GM23338 (cell line): ENCODE results near the gene RPS8. TPM values are rescaled to one million over a fixed set of nuclear protein-coding genes. Genes with fewer than 3 reads are reported as not detected.

Experiments used
- ATAC-seq: fragments of 200-7000 bp; cut with Tn5 transposase; 3 replicates; pipeline ENCODE4 v1.9.1; 2020
- DNase-seq: peaks from one replicate; pipeline ENCODE4 v3.0.0-alpha.2; 2015; ENCODE audit warnings: low spot score
- H2AFZ ChIP-seq: fragments of 200-600 bp; sonication (generic); 2 replicates; pipeline ENCODE4 v1.8.0; 2016; ENCODE audit warnings: antibody characterized with exemption, mild to moderate bottlenecking, moderate library complexity
- H3F3A ChIP-seq: fragments of 200-600 bp; sonication (generic); replicated peaks from 2 replicates; pipeline ENCODE4 v1.8.0; 2017; ENCODE audit warnings: antibody characterized with exemption, mixed run types, low read depth
- H3K27ac ChIP-seq: fragments of 200-600 bp; sonication (generic); 2 replicates; pipeline ENCODE4 v1.6.1; 2016; ENCODE audit warnings: low read depth
- H3K27me3 ChIP-seq: fragments of 200-600 bp; sonication (generic); 2 replicates; pipeline ENCODE4 v1.8.0; 2016; ENCODE audit warnings: mild to moderate bottlenecking, mixed run types, moderate library complexity; ENCODE audit not compliant: insufficient read depth
- H3K36me3 ChIP-seq: fragments of 200-600 bp; sonication (generic); 2 replicates; pipeline ENCODE4 v1.8.0; 2016; ENCODE audit warnings: mild to moderate bottlenecking; ENCODE audit not compliant: insufficient read depth
- H3K4me1 ChIP-seq: fragments of 200-600 bp; sonication (generic); 2 replicates; pipeline ENCODE4 v1.8.0; 2016; ENCODE audit warnings: mild to moderate bottlenecking, moderate library complexity; ENCODE audit not compliant: insufficient read depth
- H3K4me2 ChIP-seq: fragments of 200-600 bp; sonication (generic); 2 replicates; pipeline ENCODE4 v1.7.1; 2017; ENCODE audit warnings: mixed run types
- H3K4me3 ChIP-seq: fragments of 200-600 bp; sonication (generic); 2 replicates; pipeline ENCODE4 v1.6.1; 2016; ENCODE audit warnings: mixed run types
- H3K79me2 ChIP-seq: fragments of 200-600 bp; sonication (generic); replicated peaks from 2 replicates; pipeline ENCODE4 v1.8.0; 2017; ENCODE audit warnings: mild to moderate bottlenecking; ENCODE audit not compliant: insufficient read depth
- H3K9me2 ChIP-seq: fragments of 200-600 bp; sonication (generic); 2 replicates; pipeline ENCODE4 v1.8.0; 2017; ENCODE audit not compliant: insufficient read depth
- H4K20me1 ChIP-seq: fragments of 200-600 bp; sonication (generic); replicated peaks from 2 replicates; pipeline ENCODE4 v1.8.0; 2017; ENCODE audit warnings: mild to moderate bottlenecking; ENCODE audit not compliant: insufficient read depth
- H3K27ac Mint-ChIP-seq: 2 replicates; pipeline ENCODE4 v1.8.0; 2020; ENCODE audit warnings: inconsistent platforms, mild to moderate bottlenecking, moderate library complexity, mixed read lengths
- H3K27me3 Mint-ChIP-seq: 3 replicates; pipeline ENCODE4 v1.8.0; 2022; ENCODE audit warnings: low read depth, mild to moderate bottlenecking, moderate library complexity, mixed read lengths, inconsistent platforms; ENCODE audit not compliant: insufficient read depth, poor library complexity
- H3K36me3 Mint-ChIP-seq: 3 replicates; pipeline ENCODE4 v1.8.0; 2021; ENCODE audit warnings: low read depth, mild to moderate bottlenecking, inconsistent platforms, moderate library complexity, mixed read lengths
- H3K4me1 Mint-ChIP-seq: 3 replicates; pipeline ENCODE4 v1.8.0; 2020; ENCODE audit warnings: mild to moderate bottlenecking, inconsistent platforms, mixed read lengths
- H3K4me3 Mint-ChIP-seq: 3 replicates; pipeline ENCODE4 v1.8.0; 2021; ENCODE audit warnings: moderate library complexity, mild to moderate bottlenecking, inconsistent platforms, mixed read lengths
- H3K9me3 Mint-ChIP-seq: 3 replicates; pipeline ENCODE4 v1.8.0; 2020; ENCODE audit warnings: moderate library complexity, mild to moderate bottlenecking, inconsistent platforms, mixed read lengths
- EZH2 ChIP-seq: fragments of 200-600 bp; sonication (generic); IDR thresholded peaks from one replicate; pipeline ENCODE4 v1.8.0; 2017; ENCODE audit warnings: antibody characterized with exemption, mild to moderate bottlenecking, low read depth; ENCODE audit not compliant: unreplicated experiment
- EZH2phosphoT487 ChIP-seq: fragments of 200-600 bp; sonication (generic); IDR thresholded peaks from one replicate; pipeline ENCODE4 v1.8.1; 2018; ENCODE audit warnings: antibody characterized with exemption; ENCODE audit not compliant: unreplicated experiment
- JUNB ChIP-seq: IDR thresholded peaks from one replicate; pipeline ENCODE4 v1.6.1; 2016; ENCODE audit warnings: antibody characterized with exemption; ENCODE audit not compliant: unreplicated experiment
- NANOG ChIP-seq: IDR thresholded peaks from 2 replicates; pipeline ENCODE4 v1.6.1; 2016; ENCODE audit warnings: antibody characterized with exemption, borderline replicate concordance
- STAT1 ChIP-seq: IDR thresholded peaks from one replicate; pipeline ENCODE4 v1.6.1; 2016; ENCODE audit warnings: antibody characterized with exemption; ENCODE audit not compliant: unreplicated experiment
- ZNF114 ChIP-seq: fragments of 250-450 bp; sonication (Bioruptor Pico); IDR thresholded peaks from 2 replicates; pipeline ENCODE4 v1.5.0; 2020; ENCODE audit warnings: mild to moderate bottlenecking, moderate library complexity
- ZNF331 ChIP-seq: fragments of 250-450 bp; sonication (Bioruptor Pico); IDR thresholded peaks from 2 replicates; pipeline ENCODE4 v1.5.0; 2020; ENCODE audit warnings: low read depth, mild to moderate bottlenecking, moderate library complexity
- polyA plus RNA-seq: library from polyadenylated mRNA; unstranded; fragments of >200 nt; fragmentation: Nextera tagmentation; extraction: Ambion mirVana; gene quantifications from 2 replicates; pipeline ENCODE4 v1.2.1, GENCODE V29; 2016
- total RNA-seq: library from RNA; depleted of rRNA; stranded (reverse); fragments of >200 nt; shearing (Covaris generic); gene quantifications from 2 replicates; pipeline ENCODE4 v1.2.3, GENCODE V29; 2014
- TF ChIP-seq, protein P1 (sequence below), 2 experiments: fragments of 200-600 bp in 1 of 2; sonication (generic) in 1 of 2; conservative IDR thresholded peaks; 2 replicates each; pipeline versions ENCODE4 v1.5.1 to v1.6.1; 2016 to 2017; ENCODE audit warnings: antibody characterized with exemption in 2 of 2, low read depth in 2 of 2, mild to moderate bottlenecking in 2 of 2, moderate library complexity in 1 of 2
- TF ChIP-seq, protein P2 (sequence below): IDR thresholded peaks from one replicate; pipeline ENCODE4 v1.6.1; 2018; ENCODE audit warnings: antibody characterized with exemption; ENCODE audit not compliant: unreplicated experiment

RPS8 gene
- total and polyA plus RNA-seq, 2 experiments from 2014 or later = 1,756 to 2,427 TPM

GRCh38 chr1:44743211-44743610 lies 32.1 kb upstream of the RPS8 start:
- Histone ChIP-seq H2AFZ (no peak overlapping the region), H3K27me3 (no peaks in the 10 kb centered on the region), H3K4me3 (no peak overlapping the region), H3F3A (peaks cover 18% of the 10 kb centered on the region; the same call in 1 of the 2 replicates), H3K79me2 (peaks cover 52% of the 10 kb centered on the region), H3K27ac (peak overlapping the region; percentile 70; the same call in 1 of the 2 replicates), H3K4me2 (no peak overlapping the region), H3K9me2 (no peaks in the 10 kb centered on the region), H4K20me1 (peaks cover 19% of the 10 kb centered on the region), H3K4me1 (peaks cover 7% of the 10 kb centered on the region; the same call in 1 of the 2 replicates), H3K36me3 (peaks cover 38% of the 10 kb centered on the region)
- no peak overlapping the region for H3K4me3 Mint-ChIP-seq
- peaks cover 11% of the 10 kb centered on the region for H3K4me1 Mint-ChIP-seq
- H3K36me3 Mint-ChIP-seq = peaks cover 73% of the 10 kb centered on the region
- H3K9me3 Mint-ChIP-seq = peaks cover 8% of the 10 kb centered on the region; the same call in 2 of the 3 replicates
- TF ChIP-seq ZNF331 (CRISPR knock-in tag) = no peak
- ATAC-seq (no peak), DNase-seq (no peak)
- no peak overlapping the region for H3K27ac Mint-ChIP-seq
- peaks cover 11% of the 10 kb centered on the region for H3K27me3 Mint-ChIP-seq

GRCh38 chr1:44747878-44748277 lies 27.5 kb upstream of the RPS8 start:
- no peaks in the 10 kb centered on the region for H3K4me1 ChIP-seq
- H4K20me1 ChIP-seq = peaks cover 19% of the 10 kb centered on the region
- DNase-seq = peak; percentile 50
- no peak overlapping the region for H2AFZ ChIP-seq
- H3K9me3 Mint-ChIP-seq = no peaks in the 10 kb centered on the region; the same call in 2 of the 3 replicates
- no peaks in the 10 kb centered on the region; the same call in 1 of the 3 replicates for H3K4me1 Mint-ChIP-seq
- no peak overlapping the region for H3K4me3 ChIP-seq
- no peak overlapping the region for H3K4me2 ChIP-seq
- peak; percentile 69 for ATAC-seq
- H3K36me3 Mint-ChIP-seq = peaks cover 81% of the 10 kb centered on the region
- H3K4me3 Mint-ChIP-seq = no peak overlapping the region
- no peak overlapping the region for H3K27ac Mint-ChIP-seq
- no peaks in the 10 kb centered on the region for H3K27me3 ChIP-seq
- TF ChIP-seq STAT1 (no peak), ZNF331 (CRISPR knock-in tag) (no peak)
- TF ChIP-seq, protein P1, sequence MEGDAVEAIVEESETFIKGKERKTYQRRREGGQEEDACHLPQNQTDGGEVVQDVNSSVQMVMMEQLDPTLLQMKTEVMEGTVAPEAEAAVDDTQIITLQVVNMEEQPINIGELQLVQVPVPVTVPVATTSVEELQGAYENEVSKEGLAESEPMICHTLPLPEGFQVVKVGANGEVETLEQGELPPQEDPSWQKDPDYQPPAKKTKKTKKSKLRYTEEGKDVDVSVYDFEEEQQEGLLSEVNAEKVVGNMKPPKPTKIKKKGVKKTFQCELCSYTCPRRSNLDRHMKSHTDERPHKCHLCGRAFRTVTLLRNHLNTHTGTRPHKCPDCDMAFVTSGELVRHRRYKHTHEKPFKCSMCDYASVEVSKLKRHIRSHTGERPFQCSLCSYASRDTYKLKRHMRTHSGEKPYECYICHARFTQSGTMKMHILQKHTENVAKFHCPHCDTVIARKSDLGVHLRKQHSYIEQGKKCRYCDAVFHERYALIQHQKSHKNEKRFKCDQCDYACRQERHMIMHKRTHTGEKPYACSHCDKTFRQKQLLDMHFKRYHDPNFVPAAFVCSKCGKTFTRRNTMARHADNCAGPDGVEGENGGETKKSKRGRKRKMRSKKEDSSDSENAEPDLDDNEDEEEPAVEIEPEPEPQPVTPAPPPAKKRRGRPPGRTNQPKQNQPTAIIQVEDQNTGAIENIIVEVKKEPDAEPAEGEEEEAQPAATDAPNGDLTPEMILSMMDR (conservative IDR thresholded peaks at IDR 0.05; ENCODE audit: low read depth in 2 of 2) = peak; percentile 37 to 55; a peak in 3 of 4 replicates
- H3K9me2 ChIP-seq = no peaks in the 10 kb centered on the region
- H3K27me3 Mint-ChIP-seq = no peaks in the 10 kb centered on the region
- no peak overlapping the region for H3K27ac ChIP-seq
- H3K79me2 ChIP-seq = peaks cover 24% of the 10 kb centered on the region
- peaks cover 60% of the 10 kb centered on the region for H3K36me3 ChIP-seq
- H3F3A ChIP-seq = peaks cover 10% of the 10 kb centered on the region

GRCh38 chr1:44757420-44757819 lies 17.9 kb upstream of the RPS8 start:
- Histone ChIP-seq H3K36me3 (peaks cover 69% of the 10 kb centered on the region), H3K9me2 (no peaks in the 10 kb centered on the region), H3K4me1 (no peaks in the 10 kb centered on the region), H3K79me2 (no peaks in the 10 kb centered on the region), H3F3A (peaks cover 10% of the 10 kb centered on the region), H3K4me2 (no peak overlapping the region), H3K27me3 (no peaks in the 10 kb centered on the region), H2AFZ (no peak overlapping the region), H3K27ac (no peak overlapping the region), H3K4me3 (no peak overlapping the region), H4K20me1 (peaks cover 7% of the 10 kb centered on the region; the same call in 1 of the 2 replicates)
- Mint-ChIP-seq H3K4me1 (no peaks in the 10 kb centered on the region), H3K4me3 (no peak overlapping the region), H3K27me3 (peaks cover 4% of the 10 kb centered on the region), H3K36me3 (peaks cover 93% of the 10 kb centered on the region), H3K9me3 (no peaks in the 10 kb centered on the region), H3K27ac (no peak overlapping the region)
- DNase-seq = no peak
- ATAC-seq = no peak
- TF ChIP-seq, protein P2, sequence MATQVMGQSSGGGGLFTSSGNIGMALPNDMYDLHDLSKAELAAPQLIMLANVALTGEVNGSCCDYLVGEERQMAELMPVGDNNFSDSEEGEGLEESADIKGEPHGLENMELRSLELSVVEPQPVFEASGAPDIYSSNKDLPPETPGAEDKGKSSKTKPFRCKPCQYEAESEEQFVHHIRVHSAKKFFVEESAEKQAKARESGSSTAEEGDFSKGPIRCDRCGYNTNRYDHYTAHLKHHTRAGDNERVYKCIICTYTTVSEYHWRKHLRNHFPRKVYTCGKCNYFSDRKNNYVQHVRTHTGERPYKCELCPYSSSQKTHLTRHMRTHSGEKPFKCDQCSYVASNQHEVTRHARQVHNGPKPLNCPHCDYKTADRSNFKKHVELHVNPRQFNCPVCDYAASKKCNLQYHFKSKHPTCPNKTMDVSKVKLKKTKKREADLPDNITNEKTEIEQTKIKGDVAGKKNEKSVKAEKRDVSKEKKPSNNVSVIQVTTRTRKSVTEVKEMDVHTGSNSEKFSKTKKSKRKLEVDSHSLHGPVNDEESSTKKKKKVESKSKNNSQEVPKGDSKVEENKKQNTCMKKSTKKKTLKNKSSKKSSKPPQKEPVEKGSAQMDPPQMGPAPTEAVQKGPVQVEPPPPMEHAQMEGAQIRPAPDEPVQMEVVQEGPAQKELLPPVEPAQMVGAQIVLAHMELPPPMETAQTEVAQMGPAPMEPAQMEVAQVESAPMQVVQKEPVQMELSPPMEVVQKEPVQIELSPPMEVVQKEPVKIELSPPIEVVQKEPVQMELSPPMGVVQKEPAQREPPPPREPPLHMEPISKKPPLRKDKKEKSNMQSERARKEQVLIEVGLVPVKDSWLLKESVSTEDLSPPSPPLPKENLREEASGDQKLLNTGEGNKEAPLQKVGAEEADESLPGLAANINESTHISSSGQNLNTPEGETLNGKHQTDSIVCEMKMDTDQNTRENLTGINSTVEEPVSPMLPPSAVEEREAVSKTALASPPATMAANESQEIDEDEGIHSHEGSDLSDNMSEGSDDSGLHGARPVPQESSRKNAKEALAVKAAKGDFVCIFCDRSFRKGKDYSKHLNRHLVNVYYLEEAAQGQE = no peak
- TF ChIP-seq EZH2 (no peak), ZNF114 (CRISPR knock-in tag) (no peak), STAT1 (no peak), ZNF331 (CRISPR knock-in tag) (no peak), JUNB (no peak), EZH2phosphoT487 (no peak), NANOG (no peak)
